ENCODE measurements around the gene XRCC5.

- TF ChIP-seq CTCF (IDR thresholded peaks at IDR 0.05), result no peak
- no peak for TF ChIP-seq POLR2AphosphoS5 (IDR thresholded peaks at IDR 0.05)
- TF ChIP-seq EP300 (IDR thresholded peaks at IDR 0.05), result no peak
Measured at GRCh38 chr2:216165711-216166110, 56.6 kb downstream of the XRCC5 start.
